HepG2 (cell line): ENCODE data around the gene NEURL3. TPM values are rescaled to one million over a fixed set of nuclear protein-coding genes. Genes with fewer than 3 reads are reported as not detected.

Experiments
- ATAC-seq: fragments of 200-7000 bp; cut with Tn5 transposase; 3 replicates; pipeline ENCODE4 v1.9.1; 2020; ENCODE audit warnings: mild to moderate bottlenecking, moderate library complexity
- BruUV-seq: library from RNA; stranded (reverse); fragments of 400-500 nt; replicated peaks from 2 replicates; lab custom pipeline; 2021; lab: Mats Ljungman, UMichigan
- CTCF ChIA-PET: fragments of 300-600 bp; formaldehyde crosslinking; extraction: SDS; loops from one replicate; lab custom pipeline; 2021; ENCODE audit warnings: low total read pairs, inconsistent platforms, low intra/inter-chr PET ratio; lab: Yijun Ruan, JAX
- POLR2A ChIA-PET: fragments of 350-600 bp; sonication (Branson Sonifier 250); formaldehyde crosslinking; loops from one replicate; lab custom pipeline; 2020; ENCODE audit warnings: antibody characterized with exemption, inconsistent platforms; lab: Yijun Ruan, JAX
- DNase-seq: peaks from one replicate; pipeline ENCODE4 v3.0.0-alpha.2; 2015; ENCODE audit warnings: low spot score
- FAIRE-seq: peaks from 3 replicates; lab custom pipeline; 2011; peaks lifted over from hg19 to GRCh38; lab: Jason Lieb, UNC
- H2AFZ ChIP-seq: one replicate; pipeline ENCODE4 v1.6.1; 2011; ENCODE audit warnings: low read length, inconsistent platforms
- H3K27ac ChIP-seq: fragments of 300-600 bp; 3 replicates; pipeline ENCODE4 v1.8.0; 2011; ENCODE audit warnings: mixed run types, mild to moderate bottlenecking, mixed read lengths, low read length, inconsistent platforms; ENCODE audit not compliant: insufficient read depth; ENCODE audit errors: extremely low read length
- H3K27me3 ChIP-seq, 2 experiments: fragments of 200-600 bp in 1 of 2; 2 replicates in 1 of 2; 3 replicates in 1 of 2; pipeline versions ENCODE4 v1.6.0 to v1.8.0; 2011; ENCODE audit warnings: low read length in 2 of 2, mild to moderate bottlenecking in 2 of 2, moderate library complexity in 2 of 2, inconsistent platforms in 1 of 2; ENCODE audit not compliant: insufficient read depth in 2 of 2, control insufficient read depth in 1 of 2
- H3K36me3 ChIP-seq, 2 experiments: fragments of 200-600 bp in 1 of 2; replicated peaks in 1 of 2; 2 replicates in 1 of 2; 3 replicates in 1 of 2; pipeline versions ENCODE4 v1.5.1 to v1.8.0; 2011; ENCODE audit warnings: low read length in 2 of 2, inconsistent platforms in 1 of 2; ENCODE audit not compliant: insufficient read depth in 2 of 2, control insufficient read depth in 1 of 2
- H3K4me1 ChIP-seq: 2 replicates; pipeline ENCODE4 v1.5.1; 2012; ENCODE audit warnings: low read length, inconsistent platforms; ENCODE audit not compliant: insufficient read depth
- H3K4me2 ChIP-seq: 2 replicates; pipeline ENCODE4 v1.6.0; 2011; ENCODE audit warnings: low read depth, low read length, inconsistent platforms
- H3K4me3 ChIP-seq, 3 experiments: fragments of 200-600 bp in 1 of 3; sonication (generic), shearing (Covaris generic) in 1 of 3; replicated peaks in 1 of 3; 2 replicates each; pipeline ENCODE4 v1.5.1; 2011 to 2016; ENCODE audit warnings: low read length in 3 of 3, inconsistent platforms in 2 of 3, low read depth in 2 of 3, mild to moderate bottlenecking in 2 of 3, control low read depth in 1 of 3, mixed read lengths in 1 of 3; ENCODE audit not compliant: insufficient read depth in 1 of 3
- H3K79me2 ChIP-seq: one replicate; pipeline ENCODE4 v1.6.1; 2011; ENCODE audit warnings: low read length, inconsistent platforms; ENCODE audit not compliant: insufficient read depth
- H3K9ac ChIP-seq: 2 replicates; pipeline ENCODE4 v1.6.0; 2011; ENCODE audit warnings: mild to moderate bottlenecking, low read depth, low read length, inconsistent platforms; ENCODE audit not compliant: insufficient read depth
- H3K9me3 ChIP-seq: 2 replicates; pipeline ENCODE4 v1.5.1; 2012; ENCODE audit warnings: mild to moderate bottlenecking, low read length
- H4K20me1 ChIP-seq: 2 replicates; pipeline ENCODE4 v1.6.0; 2011; ENCODE audit warnings: inconsistent platforms, mild to moderate bottlenecking, low read length, moderate library complexity; ENCODE audit not compliant: insufficient read depth
- CCAR2 ChIP-seq: fragments of 200-400 bp; formaldehyde crosslinking; optimal IDR thresholded peaks from 2 replicates; pipeline ENCODE3; 2018; ENCODE audit warnings: low read depth, mild to moderate bottlenecking, low read length, moderate library complexity
- CENPBD1 ChIP-seq: sonication (generic); formaldehyde crosslinking; IDR thresholded peaks from 2 replicates; pipeline ENCODE4 v1.8.0; 2022; ENCODE audit warnings: missing genetic modification reagents, low read depth, mild to moderate bottlenecking, borderline replicate concordance
- CHD2 ChIP-seq: IDR thresholded peaks from 2 replicates; pipeline ENCODE4 v1.6.1; 2011; ENCODE audit warnings: low read depth, low read length, improper control_type of control experiment
- DDIT3 ChIP-seq: sonication (generic); formaldehyde crosslinking; IDR thresholded peaks from 2 replicates; pipeline ENCODE4 v1.4.0; 2020; ENCODE audit warnings: mild to moderate bottlenecking, missing genetic modification reagents
- GATAD2A ChIP-seq: IDR thresholded peaks from 2 replicates; pipeline ENCODE4 v1.6.1; 2016
- KDM5A ChIP-seq: fragments of 200-600 bp; sonication (generic); IDR thresholded peaks from 2 replicates; pipeline ENCODE4 v1.7.0; 2018; ENCODE audit warnings: antibody characterized with exemption, mild to moderate bottlenecking, low read length, borderline replicate concordance
- MAX ChIP-seq: IDR thresholded peaks from 2 replicates; pipeline ENCODE4 v1.6.1; 2012; ENCODE audit warnings: inconsistent platforms
- SNAI1 ChIP-seq: sonication (generic); formaldehyde crosslinking; IDR thresholded peaks from 2 replicates; pipeline ENCODE4 v1.5.0; 2020; ENCODE audit warnings: mild to moderate bottlenecking, missing genetic modification reagents, borderline replicate concordance
- TAF15 ChIP-seq: fragments of 200-400 bp; formaldehyde crosslinking; IDR thresholded peaks from one replicate; pipeline ENCODE4 v1.6.1; 2018; ENCODE audit warnings: mild to moderate bottlenecking, low read depth, low read length; ENCODE audit not compliant: poor library complexity, severe bottlenecking
- TOE1 ChIP-seq: sonication (generic); formaldehyde crosslinking; IDR thresholded peaks from 2 replicates; pipeline ENCODE4 v1.4.0; 2020; ENCODE audit warnings: mild to moderate bottlenecking, missing genetic modification reagents
- ZNF414 ChIP-seq: sonication (generic); formaldehyde crosslinking; IDR thresholded peaks from 2 replicates; pipeline ENCODE4 v1.5.0; 2020; ENCODE audit warnings: missing genetic modification reagents
- ZNF496 ChIP-seq: sonication (generic); formaldehyde crosslinking; IDR thresholded peaks from 2 replicates; pipeline ENCODE4 v1.8.1; 2023; ENCODE audit warnings: mild to moderate bottlenecking, moderate library complexity, missing genetic modification reagents; ENCODE audit not compliant: insufficient replicate concordance
- WGBS: methylation state at CpG from one replicate; pipeline ENCODE4 v1.1.6; 2017; ENCODE audit warnings: low lambda C conversion rate; 5-methylcytosine and 5-hydroxymethylcytosine counted together
- in situ Hi-C: cut with HindIII; loops from 2 replicates; pipeline ENCODE4 v1.10.0; 2017; ENCODE audit warnings: low pct_unique_long_range_greater_than_20kb; ENCODE audit not compliant: extremely low pct_ligation_motif_present
- intact Hi-C: fragments of 100-400 bp; cut with micrococcal nuclease; formaldehyde crosslinking; loops from one replicate; pipeline ENCODE4 v1.10.0; 2022; ENCODE audit not compliant: unreplicated experiment
- polyA plus RNA-seq, 8 experiments: library from polyadenylated mRNA; depleted of rRNA in 3 of 8; stranded (reverse) in 7 of 8; unstranded in 1 of 8; fragments of >200 nt; fragmentation: Illumina TruSeq in 4 of 8; extraction: Trizol in 4 of 8; gene quantifications; 2 replicates each; pipeline versions ENCODE4 v1.2.1 to v1.2.3, GENCODE V29; 2011 to 2016; ENCODE audit warnings: low read depth in 4 of 8, missing spikeins in 1 of 8, mixed read lengths in 1 of 8; ENCODE audit not compliant: insufficient read depth in 1 of 8
- total RNA-seq, 5 experiments: library from RNA; depleted of rRNA; stranded (reverse); fragments of >200 nt; fragmentation: Illumina TruSeq; extraction: Trizol; gene quantifications; 2 replicates each; pipeline ENCODE4 v1.2.3, GENCODE V29; 2016; ENCODE audit warnings: low read depth in 1 of 5

Gene NEURL3
- total and polyA plus RNA-seq, 2 of the 13 experiments (the other 11 are each of a cell fraction or from before 2014, with no cell fraction given) = 0.16 to 1.2 TPM

- no peaks in the 10 kb centered on the region for H4K20me1 ChIP-seq
- TF ChIP-seq GATAD2A = no peak
- TF ChIP-seq SNAI1 (CRISPR knock-in tag) = no peak
- TF ChIP-seq MAX = no peak
- no peak for TF ChIP-seq KDM5A
- TF ChIP-seq ZNF414 (CRISPR knock-in tag) = no peak
- no peak for TF ChIP-seq DDIT3 (CRISPR knock-in tag)
- TF ChIP-seq CHD2 = no peak
- TF ChIP-seq ZNF496 (CRISPR knock-in tag) = no peak
- no peak for TF ChIP-seq TAF15
- no peak for TF ChIP-seq CCAR2
- no peak for TF ChIP-seq TOE1 (CRISPR knock-in tag)
- TF ChIP-seq CENPBD1 (CRISPR knock-in tag) = no peak
- TF ChIP-seq, all 625 proteins: peak for 0
- Histone ChIP-seq H3K4me2 (no peak overlapping the region), H3K4me1 (no peaks in the 10 kb centered on the region), H3K36me3 (no peaks in the 10 kb centered on the region), H3K79me2 (no peaks in the 10 kb centered on the region), H2AFZ (no peak overlapping the region), H3K27me3 (peaks cover 2 to 13% of the 10 kb centered on the region in 2 experiments; a peak in 2 of 5 replicates), H3K4me3 (no peak overlapping the region), H3K9ac (no peak overlapping the region), H3K27ac (no peak overlapping the region), H3K9me3 (no peaks in the 10 kb centered on the region)
- POLR2A ChIA-PET = no interaction called here
- WGBS = 40% methylated on average over 6 of the region's 6 CpGs
- in situ Hi-C loops (no loop called here), intact Hi-C loops (no loop called here)
- FAIRE-seq (no peak), ATAC-seq (no peak; the same call in 2 of the 3 replicates), DNase-seq (no peak)
- BruUV-seq = no TSS peak
- CTCF ChIA-PET = no interaction called here
These were observed 53.1 kb downstream of the NEURL3 start for GRCh38 chr2:96452053-96452452.
